ENCODE results near the gene SNX32.

Gene SNX32

GRCh38 chr11:65833297-65834030 is at the start of gene SNX32:
TSS of gene SNX32 (plus strand) at chr11:65833963. CDS start at chr11:65834066, 103 bp downstream.
- DNase-seq (ENCODE audit: low spot score) = no peak

- no peak for DNase-seq (ENCODE audit: low spot score)
Measured at GRCh38 chr11:65785319-65786007, 48.3 kb upstream of the SNX32 start.

- no peak for DNase-seq (ENCODE audit: low spot score)
Measured at GRCh38 chr11:65786008-65786785, 47.6 kb upstream of the SNX32 start.

- peak; percentile 85 for DNase-seq (ENCODE audit: low spot score)
Measured at GRCh38 chr11:65786786-65787636, 46.8 kb upstream of the SNX32 start, which contains the start of gene OVOL1. TSS of gene OVOL1 (plus strand) at chr11:65787063. CDS start at chr11:65787374, 311 bp downstream.

GRCh38 chr11:65787649-65788622 is 45.8 kb upstream of the SNX32 start:
- DNase-seq (ENCODE audit: low spot score) = no peak

GRCh38 chr11:65788821-65789220 is 44.9 kb upstream of the SNX32 start:
- no peak for DNase-seq (ENCODE audit: low spot score)

GRCh38 chr11:65789230-65790103 is 44.3 kb upstream of the SNX32 start:
- no peak for DNase-seq (ENCODE audit: low spot score)

GRCh38 chr11:65790104-65790901 is 43.5 kb upstream of the SNX32 start:
- DNase-seq (ENCODE audit: low spot score) = no peak

GRCh38 chr11:65790902-65791650 is 42.7 kb upstream of the SNX32 start:
- no peak for DNase-seq (ENCODE audit: low spot score)

- DNase-seq (ENCODE audit: low spot score) = no peak
Measured at GRCh38 chr11:65791719-65792213, 42.0 kb upstream of the SNX32 start.

GRCh38 chr11:65792456-65792855 is 41.3 kb upstream of the SNX32 start:
- no peak for DNase-seq (ENCODE audit: low spot score)

GRCh38 chr11:65793144-65793581 is 40.6 kb upstream of the SNX32 start:
- DNase-seq (ENCODE audit: low spot score) = no peak

- no peak for DNase-seq (ENCODE audit: low spot score)
Measured at GRCh38 chr11:65793625-65794400, 40.0 kb upstream of the SNX32 start.

- no peak for DNase-seq (ENCODE audit: low spot score)
Measured at GRCh38 chr11:65794570-65795510, 38.9 kb upstream of the SNX32 start.

GRCh38 chr11:65796726-65797601 is 36.8 kb upstream of the SNX32 start:
- no peak for DNase-seq (ENCODE audit: low spot score)
